HUES6 (cell line): ENCODE measurements around the gene LCN6.
"Not testable (repeated sequence)": the region's sequence is repeated elsewhere in the genome, so short reads cannot be mapped to it uniquely, and the experiment has no call there.

ENCODE experiments used
- H3K27ac ChIP-seq: 2 replicates; pipeline ENCODE4 v1.7.0; 2013; ENCODE audit warnings: low read depth, mild to moderate bottlenecking, low read length, inconsistent platforms
- H3K27me3 ChIP-seq: 2 replicates; pipeline ENCODE4 v1.6.1; 2013; ENCODE audit warnings: low read length; ENCODE audit not compliant: control insufficient read depth, insufficient read depth
- H3K36me3 ChIP-seq: 2 replicates; pipeline ENCODE4 v1.6.1; 2013; ENCODE audit warnings: low read length; ENCODE audit not compliant: control insufficient read depth, insufficient read depth
- H3K4me1 ChIP-seq: 2 replicates; pipeline ENCODE4 v1.6.1; 2013; ENCODE audit warnings: low read length; ENCODE audit not compliant: control insufficient read depth, insufficient read depth
- H3K4me3 ChIP-seq: 2 replicates; pipeline ENCODE4 v1.5.1; 2013; ENCODE audit warnings: low read depth, low read length
- H3K9ac ChIP-seq: one replicate; pipeline ENCODE4 v1.6.1; 2013; ENCODE audit warnings: mild to moderate bottlenecking, low read length
- H3K9me3 ChIP-seq: 2 replicates; pipeline ENCODE4 v1.6.1; 2013; ENCODE audit warnings: low read depth, low read length; ENCODE audit not compliant: control insufficient read depth, insufficient read depth

Gene LCN6

GRCh38 chr9:136777359-136777758, 29.0 kb upstream of the LCN6 start:
- peaks cover 17% of the 10 kb centered on the region; the same call in 1 of the 2 replicates for H3K27me3 ChIP-seq
- H3K4me1 ChIP-seq: no peaks in the 10 kb centered on the region; the same call in 1 of the 2 replicates
- peaks cover 16% of the 10 kb centered on the region for H3K9me3 ChIP-seq
- H3K36me3 ChIP-seq: no peaks in the 10 kb centered on the region
- no peak overlapping the region for H3K9ac ChIP-seq
- H3K4me3 ChIP-seq: no peak overlapping the region
- H3K27ac ChIP-seq: no peak overlapping the region

- Histone ChIP-seq H3K4me1 (no peaks in the 10 kb centered on the region; the same call in 1 of the 2 replicates), H3K9me3 (peaks cover 16% of the 10 kb centered on the region), H3K27me3 (peaks cover 17% of the 10 kb centered on the region; the same call in 1 of the 2 replicates), H3K9ac (no peak overlapping the region), H3K36me3 (no peaks in the 10 kb centered on the region), H3K27ac (no peak overlapping the region), H3K4me3 (no peak overlapping the region)
Observed at GRCh38 chr9:136776947-136777346, 28.6 kb upstream of the LCN6 start.

- Histone ChIP-seq H3K9me3 (peaks cover 16% of the 10 kb centered on the region), H3K36me3 (no peaks in the 10 kb centered on the region), H3K27me3 (peaks cover 17% of the 10 kb centered on the region; the same call in 1 of the 2 replicates), H3K27ac (no peak overlapping the region), H3K4me3 (no peak overlapping the region), H3K4me1 (no peaks in the 10 kb centered on the region), H3K9ac (no peak overlapping the region)
Observed at GRCh38 chr9:136775191-136775590, 26.9 kb upstream of the LCN6 start.

- Histone ChIP-seq H3K9me3 (peaks cover 16% of the 10 kb centered on the region), H3K36me3 (no peaks in the 10 kb centered on the region), H3K27ac (no peak overlapping the region), H3K9ac (no peak overlapping the region), H3K4me1 (no peaks in the 10 kb centered on the region), H3K4me3 (no peak overlapping the region), H3K27me3 (peaks cover 17% of the 10 kb centered on the region; the same call in 1 of the 2 replicates)
Observed at GRCh38 chr9:136774416-136775045, 26.2 kb upstream of the LCN6 start.

- Histone ChIP-seq H3K27me3 (peaks cover 13% of the 10 kb centered on the region; the same call in 1 of the 2 replicates), H3K4me3 (no peak overlapping the region)
Observed at GRCh38 chr9:136773386-136774044, 25.2 kb upstream of the LCN6 start.

GRCh38 chr9:136771907-136772415, 23.6 kb upstream of the LCN6 start:
- H3K9me3 ChIP-seq: peaks cover 16% of the 10 kb centered on the region
- no peaks in the 10 kb centered on the region for H3K4me1 ChIP-seq
- H3K4me3 ChIP-seq: no peak overlapping the region
- peaks cover 1% of the 10 kb centered on the region; the same call in 1 of the 2 replicates for H3K27me3 ChIP-seq
- no peak overlapping the region for H3K27ac ChIP-seq
- no peak overlapping the region for H3K9ac ChIP-seq
- H3K36me3 ChIP-seq: no peaks in the 10 kb centered on the region

More at GRCh38 chr9:136773386-136774044, 25.2 kb upstream of the LCN6 start:
- Histone ChIP-seq H3K27ac (no peak overlapping the region), H3K9ac (no peak overlapping the region), H3K9me3 (peaks cover 16% of the 10 kb centered on the region), H3K36me3 (no peaks in the 10 kb centered on the region), H3K4me1 (no peaks in the 10 kb centered on the region)

GRCh38 chr9:136769710-136770191, 21.4 kb upstream of the LCN6 start:
- no peaks in the 10 kb centered on the region; the same call in 1 of the 2 replicates for H3K4me1 ChIP-seq
- H3K27me3 ChIP-seq: no peaks in the 10 kb centered on the region; the same call in 1 of the 2 replicates
- peak overlapping the region; percentile 58 for H3K4me3 ChIP-seq
- H3K27ac ChIP-seq: no peak overlapping the region
- no peaks in the 10 kb centered on the region for H3K36me3 ChIP-seq
- H3K9ac ChIP-seq: no peak overlapping the region
- peaks cover 16% of the 10 kb centered on the region for H3K9me3 ChIP-seq

- H3K27me3 ChIP-seq, H3K27ac ChIP-seq, H3K9ac ChIP-seq, H3K9me3 ChIP-seq, H3K4me3 ChIP-seq, H3K36me3 ChIP-seq: not testable (repeated sequence)
- H3K4me1 ChIP-seq: peaks cover 22% of the 10 kb centered on the region
Observed at GRCh38 chr9:136766410-136767120, 18.2 kb upstream of the LCN6 start.

GRCh38 chr9:136765745-136766409, 17.6 kb upstream of the LCN6 start:
- not testable (repeated sequence) for H3K9me3 ChIP-seq, H3K27me3 ChIP-seq, H3K36me3 ChIP-seq, H3K27ac ChIP-seq, H3K9ac ChIP-seq, H3K4me3 ChIP-seq
- peaks cover 26% of the 10 kb centered on the region for H3K4me1 ChIP-seq

- no peaks in the 10 kb centered on the region; the same call in 1 of the 2 replicates for H3K27me3 ChIP-seq
- no peaks in the 10 kb centered on the region for H3K36me3 ChIP-seq
- no peak overlapping the region for H3K4me3 ChIP-seq
- H3K9ac ChIP-seq: no peak overlapping the region
- no peak overlapping the region for H3K27ac ChIP-seq
- H3K4me1 ChIP-seq: peaks cover 31% of the 10 kb centered on the region
- no peaks in the 10 kb centered on the region for H3K9me3 ChIP-seq
Observed at GRCh38 chr9:136765041-136765440, 16.7 kb upstream of the LCN6 start.
